HL-60 (cell line): ENCODE measurements around the gene CALN1.

ENCODE experiments used
- DNase-seq, 2 experiments: peaks; one replicate each; pipeline ENCODE4 v3.0.0-alpha.2; 2010 to 2020; ENCODE audit warnings: low read depth in 1 of 2, low spot score in 1 of 2
- H3K27ac ChIP-seq: fragments of 250-450 bp; sonication (Bioruptor Pico); replicated peaks from 2 replicates; pipeline ENCODE4 v1.5.1; 2020; ENCODE audit warnings: mild to moderate bottlenecking, moderate library complexity
- H3K27me3 ChIP-seq: fragments of 250-450 bp; sonication (Bioruptor Pico); 2 replicates; pipeline ENCODE4 v1.5.1; 2021; ENCODE audit warnings: mild to moderate bottlenecking, moderate library complexity; ENCODE audit not compliant: insufficient read depth, poor library complexity, severe bottlenecking
- H3K4me3 ChIP-seq: replicated peaks from 2 replicates; pipeline ENCODE4 v1.5.1; 2011; ENCODE audit warnings: mild to moderate bottlenecking, control low read depth, low read length; ENCODE audit not compliant: insufficient read depth
- GABPA ChIP-seq: IDR thresholded peaks from 2 replicates; pipeline ENCODE4 v1.6.1; 2012; ENCODE audit warnings: low read depth
- POLR2AphosphoS5 ChIP-seq: IDR thresholded peaks from 2 replicates; pipeline ENCODE4 v1.6.1; 2012; ENCODE audit warnings: low read depth
- SPI1 ChIP-seq: IDR thresholded peaks from 2 replicates; pipeline ENCODE4 v1.6.1; 2012; ENCODE audit warnings: low read depth, mild to moderate bottlenecking, borderline replicate concordance
- TF ChIP-seq, protein P1 (sequence below): IDR thresholded peaks from one replicate; pipeline ENCODE4 v1.5.1; 2011; ENCODE audit warnings: low read length, control low read depth, inconsistent platforms; ENCODE audit not compliant: insufficient read depth
- TF ChIP-seq, protein P2 (sequence below): IDR thresholded peaks from 2 replicates; pipeline ENCODE4 v1.6.1; 2012; ENCODE audit warnings: low read depth; ENCODE audit not compliant: insufficient replicate concordance

Gene CALN1

DNA sequence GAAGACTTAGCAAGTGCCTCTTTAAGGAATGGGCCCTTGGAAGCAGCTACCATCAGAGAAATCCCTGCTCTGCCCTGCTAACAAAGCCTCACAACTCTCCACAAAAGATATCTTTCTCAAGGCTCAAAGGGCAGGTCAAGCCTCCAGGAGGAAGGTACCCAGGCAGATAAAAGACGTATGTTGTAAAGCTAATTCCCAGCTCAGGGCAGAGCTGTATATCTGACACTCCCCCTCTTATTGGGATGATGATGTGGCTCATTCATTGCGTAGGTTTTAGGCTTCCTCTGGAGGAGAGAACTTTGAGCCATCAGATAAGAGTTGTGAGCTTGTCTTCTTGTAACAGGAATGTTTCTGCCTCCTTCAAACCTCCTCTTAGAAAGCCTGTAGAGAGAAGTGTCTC is 145.4 kb downstream of the CALN1 start:
- no peak overlapping the region for H3K27ac ChIP-seq
- no peak for TF ChIP-seq GABPA
- TF ChIP-seq, protein P1, sequence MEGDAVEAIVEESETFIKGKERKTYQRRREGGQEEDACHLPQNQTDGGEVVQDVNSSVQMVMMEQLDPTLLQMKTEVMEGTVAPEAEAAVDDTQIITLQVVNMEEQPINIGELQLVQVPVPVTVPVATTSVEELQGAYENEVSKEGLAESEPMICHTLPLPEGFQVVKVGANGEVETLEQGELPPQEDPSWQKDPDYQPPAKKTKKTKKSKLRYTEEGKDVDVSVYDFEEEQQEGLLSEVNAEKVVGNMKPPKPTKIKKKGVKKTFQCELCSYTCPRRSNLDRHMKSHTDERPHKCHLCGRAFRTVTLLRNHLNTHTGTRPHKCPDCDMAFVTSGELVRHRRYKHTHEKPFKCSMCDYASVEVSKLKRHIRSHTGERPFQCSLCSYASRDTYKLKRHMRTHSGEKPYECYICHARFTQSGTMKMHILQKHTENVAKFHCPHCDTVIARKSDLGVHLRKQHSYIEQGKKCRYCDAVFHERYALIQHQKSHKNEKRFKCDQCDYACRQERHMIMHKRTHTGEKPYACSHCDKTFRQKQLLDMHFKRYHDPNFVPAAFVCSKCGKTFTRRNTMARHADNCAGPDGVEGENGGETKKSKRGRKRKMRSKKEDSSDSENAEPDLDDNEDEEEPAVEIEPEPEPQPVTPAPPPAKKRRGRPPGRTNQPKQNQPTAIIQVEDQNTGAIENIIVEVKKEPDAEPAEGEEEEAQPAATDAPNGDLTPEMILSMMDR = no peak
- TF ChIP-seq, protein P2, sequence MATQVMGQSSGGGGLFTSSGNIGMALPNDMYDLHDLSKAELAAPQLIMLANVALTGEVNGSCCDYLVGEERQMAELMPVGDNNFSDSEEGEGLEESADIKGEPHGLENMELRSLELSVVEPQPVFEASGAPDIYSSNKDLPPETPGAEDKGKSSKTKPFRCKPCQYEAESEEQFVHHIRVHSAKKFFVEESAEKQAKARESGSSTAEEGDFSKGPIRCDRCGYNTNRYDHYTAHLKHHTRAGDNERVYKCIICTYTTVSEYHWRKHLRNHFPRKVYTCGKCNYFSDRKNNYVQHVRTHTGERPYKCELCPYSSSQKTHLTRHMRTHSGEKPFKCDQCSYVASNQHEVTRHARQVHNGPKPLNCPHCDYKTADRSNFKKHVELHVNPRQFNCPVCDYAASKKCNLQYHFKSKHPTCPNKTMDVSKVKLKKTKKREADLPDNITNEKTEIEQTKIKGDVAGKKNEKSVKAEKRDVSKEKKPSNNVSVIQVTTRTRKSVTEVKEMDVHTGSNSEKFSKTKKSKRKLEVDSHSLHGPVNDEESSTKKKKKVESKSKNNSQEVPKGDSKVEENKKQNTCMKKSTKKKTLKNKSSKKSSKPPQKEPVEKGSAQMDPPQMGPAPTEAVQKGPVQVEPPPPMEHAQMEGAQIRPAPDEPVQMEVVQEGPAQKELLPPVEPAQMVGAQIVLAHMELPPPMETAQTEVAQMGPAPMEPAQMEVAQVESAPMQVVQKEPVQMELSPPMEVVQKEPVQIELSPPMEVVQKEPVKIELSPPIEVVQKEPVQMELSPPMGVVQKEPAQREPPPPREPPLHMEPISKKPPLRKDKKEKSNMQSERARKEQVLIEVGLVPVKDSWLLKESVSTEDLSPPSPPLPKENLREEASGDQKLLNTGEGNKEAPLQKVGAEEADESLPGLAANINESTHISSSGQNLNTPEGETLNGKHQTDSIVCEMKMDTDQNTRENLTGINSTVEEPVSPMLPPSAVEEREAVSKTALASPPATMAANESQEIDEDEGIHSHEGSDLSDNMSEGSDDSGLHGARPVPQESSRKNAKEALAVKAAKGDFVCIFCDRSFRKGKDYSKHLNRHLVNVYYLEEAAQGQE = no peak
- H3K4me3 ChIP-seq = no peak overlapping the region
- no peak for DNase-seq
- H3K27me3 ChIP-seq = no peaks in the 10 kb centered on the region

- no peak for DNase-seq
- Histone ChIP-seq H3K4me3 (no peak overlapping the region), H3K27ac (no peak overlapping the region), H3K27me3 (no peaks in the 10 kb centered on the region)
- TF ChIP-seq GABPA (no peak), POLR2AphosphoS5 (no peak), SPI1 (no peak)
- TF ChIP-seq, protein P2 = no peak
- TF ChIP-seq, protein P1 = no peak
Observed at GRCh38 chr7:72265071-72265904, 146.8 kb downstream of the CALN1 start.

GRCh38 chr7:72260406-72260805 is 151.7 kb downstream of the CALN1 start:
- TF ChIP-seq, protein P2 = no peak
- TF ChIP-seq SPI1 = no peak
- no peak for TF ChIP-seq GABPA
- TF ChIP-seq, protein P1 = no peak
- TF ChIP-seq POLR2AphosphoS5 = no peak
- Histone ChIP-seq H3K27ac (no peak overlapping the region), H3K4me3 (no peak overlapping the region), H3K27me3 (no peaks in the 10 kb centered on the region)
- DNase-seq = no peak
